OCI-LY3 (cell line): ENCODE results near the gene RAB3D.
A peak's percentile ranks its signal among the peaks of the same experiment; 100 is the strongest.

Source experiments
- H2AFZ ChIP-seq: fragments of 200-600, 300-600 bp; shearing (Covaris generic); 2 replicates; pipeline ENCODE4 v1.6.0; 2014; ENCODE audit warnings: antibody characterized with exemption, low read depth, low read length
- H3K27ac ChIP-seq: fragments of 200-600, 300-600 bp; sonication (generic); 2 replicates; pipeline ENCODE4 v1.5.1; 2014; ENCODE audit warnings: mild to moderate bottlenecking, low read length, moderate library complexity, mixed read lengths
- H3K27me3 ChIP-seq: fragments of 200-600, 300-600 bp; sonication (generic); 2 replicates; pipeline ENCODE4 v1.6.1; 2014; ENCODE audit warnings: low read depth, low read length, mixed read lengths
- H3K36me3 ChIP-seq: fragments of 200-600, 300-600 bp; sonication (generic); replicated peaks from 2 replicates; pipeline ENCODE3; 2014; ENCODE audit warnings: low read depth, low read length, mixed read lengths
- H3K4me1 ChIP-seq: fragments of 300-600, 200-600 bp; sonication (generic); 2 replicates; pipeline ENCODE4 v1.6.1; 2014; ENCODE audit warnings: low read length, mixed read lengths
- H3K4me2 ChIP-seq: fragments of 200-600, 300-600 bp; sonication (generic); 2 replicates; pipeline ENCODE4 v1.6.1; 2014; ENCODE audit warnings: low read length, mixed read lengths
- H3K4me3 ChIP-seq: fragments of 300-600, 200-600 bp; sonication (generic); 2 replicates; pipeline ENCODE4 v1.5.1; 2014; ENCODE audit warnings: antibody characterized with exemption, mild to moderate bottlenecking, low read length, moderate library complexity
- H3K79me2 ChIP-seq: fragments of 300-600, 200-600 bp; shearing (Covaris generic); 2 replicates; pipeline ENCODE4 v1.6.1; 2014; ENCODE audit warnings: mild to moderate bottlenecking, low read length, mixed read lengths
- H3K9ac ChIP-seq: fragments of 300-600, 200-600 bp; shearing (Covaris generic); 2 replicates; pipeline ENCODE4 v1.6.0; 2014; ENCODE audit warnings: mild to moderate bottlenecking, low read length, moderate library complexity
- H3K9me3 ChIP-seq: fragments of 200-600, 300-600 bp; shearing (Covaris generic); 2 replicates; pipeline ENCODE4 v1.6.1; 2014; ENCODE audit warnings: low read length, mixed read lengths; ENCODE audit not compliant: insufficient read depth
- H4K20me1 ChIP-seq: fragments of 200-600, 300-600 bp; sonication (generic); 2 replicates; pipeline ENCODE4 v1.6.1; 2016; ENCODE audit warnings: low read length, mixed read lengths; ENCODE audit not compliant: insufficient read depth
- EZH2phosphoT487 ChIP-seq: fragments of 200-600 bp; shearing (Covaris generic); IDR thresholded peaks from 2 replicates; pipeline ENCODE4 v1.6.1; 2018; ENCODE audit warnings: antibody characterized with exemption, mixed run types, low read depth
- TF ChIP-seq, protein P1 (sequence below): fragments of 200-600, 300-600 bp; sonication (generic); IDR thresholded peaks from 2 replicates; pipeline ENCODE4 v1.5.1; 2014; ENCODE audit warnings: antibody characterized with exemption, low read length, low read depth

The RAB3D gene

GRCh38 chr19:11281356-11282049 is 58.0 kb downstream of the RAB3D start:
- peaks cover 7% of the 10 kb centered on the region for H3K27me3 ChIP-seq
- H3K4me2 ChIP-seq, result no peak overlapping the region
- H3K4me1 ChIP-seq, result no peaks in the 10 kb centered on the region
- H3K9ac ChIP-seq, result no peak overlapping the region
- no peak overlapping the region for H3K4me3 ChIP-seq
- TF ChIP-seq EZH2phosphoT487, result no peak
- TF ChIP-seq, protein P1, sequence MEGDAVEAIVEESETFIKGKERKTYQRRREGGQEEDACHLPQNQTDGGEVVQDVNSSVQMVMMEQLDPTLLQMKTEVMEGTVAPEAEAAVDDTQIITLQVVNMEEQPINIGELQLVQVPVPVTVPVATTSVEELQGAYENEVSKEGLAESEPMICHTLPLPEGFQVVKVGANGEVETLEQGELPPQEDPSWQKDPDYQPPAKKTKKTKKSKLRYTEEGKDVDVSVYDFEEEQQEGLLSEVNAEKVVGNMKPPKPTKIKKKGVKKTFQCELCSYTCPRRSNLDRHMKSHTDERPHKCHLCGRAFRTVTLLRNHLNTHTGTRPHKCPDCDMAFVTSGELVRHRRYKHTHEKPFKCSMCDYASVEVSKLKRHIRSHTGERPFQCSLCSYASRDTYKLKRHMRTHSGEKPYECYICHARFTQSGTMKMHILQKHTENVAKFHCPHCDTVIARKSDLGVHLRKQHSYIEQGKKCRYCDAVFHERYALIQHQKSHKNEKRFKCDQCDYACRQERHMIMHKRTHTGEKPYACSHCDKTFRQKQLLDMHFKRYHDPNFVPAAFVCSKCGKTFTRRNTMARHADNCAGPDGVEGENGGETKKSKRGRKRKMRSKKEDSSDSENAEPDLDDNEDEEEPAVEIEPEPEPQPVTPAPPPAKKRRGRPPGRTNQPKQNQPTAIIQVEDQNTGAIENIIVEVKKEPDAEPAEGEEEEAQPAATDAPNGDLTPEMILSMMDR, result no peak
- H3K9me3 ChIP-seq, result no peaks in the 10 kb centered on the region
- no peak overlapping the region for H3K27ac ChIP-seq
- H2AFZ ChIP-seq, result no peak overlapping the region
- H3K79me2 ChIP-seq, result no peaks in the 10 kb centered on the region
- no peaks in the 10 kb centered on the region for H4K20me1 ChIP-seq
- H3K36me3 ChIP-seq, result no peaks in the 10 kb centered on the region

DNA sequence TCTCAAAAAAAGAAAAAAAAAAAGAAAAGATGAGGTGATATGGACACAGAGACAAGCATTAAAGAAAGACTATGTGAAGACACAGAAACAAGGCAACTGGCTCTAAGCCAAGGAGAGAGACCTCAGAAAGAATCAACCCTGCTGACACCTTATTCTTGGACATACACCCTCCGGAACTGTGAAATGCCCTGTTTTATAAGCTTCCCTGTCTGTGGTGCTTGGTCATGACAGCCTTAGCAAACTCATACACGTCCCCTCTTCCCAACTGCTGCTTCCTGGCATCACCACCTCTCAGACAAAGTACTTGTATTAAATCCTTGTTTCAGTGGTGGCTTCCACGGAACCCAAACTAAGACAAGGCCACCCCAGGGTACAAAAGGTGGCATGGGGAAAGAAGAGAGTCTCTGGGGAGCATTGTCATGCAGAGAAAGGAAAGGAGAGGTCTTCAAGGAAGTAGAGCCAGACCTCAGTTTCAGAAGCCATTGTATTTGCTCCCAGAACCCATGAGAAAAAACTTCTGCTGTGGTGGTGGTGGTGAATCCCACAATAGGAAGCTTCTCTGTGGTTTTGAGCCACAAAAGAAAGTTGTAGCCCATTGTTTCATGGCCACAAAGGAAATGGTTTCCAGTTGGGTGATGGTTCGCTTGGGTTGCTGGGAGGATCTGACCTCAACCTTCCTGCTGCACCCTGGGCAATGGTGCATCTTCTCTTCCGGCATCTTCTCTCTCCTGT is 59.8 kb downstream of the RAB3D start:
- Histone ChIP-seq H3K4me1 (no peaks in the 10 kb centered on the region), H3K9me3 (no peaks in the 10 kb centered on the region), H3K79me2 (no peaks in the 10 kb centered on the region), H3K36me3 (no peaks in the 10 kb centered on the region), H2AFZ (peak overlapping the region; percentile 4; the same call in 1 of the 2 replicates), H4K20me1 (no peaks in the 10 kb centered on the region), H3K4me2 (no peak overlapping the region), H3K27ac (no peak overlapping the region), H3K4me3 (no peak overlapping the region), H3K9ac (no peak overlapping the region), H3K27me3 (peaks cover 11% of the 10 kb centered on the region)
- TF ChIP-seq EZH2phosphoT487, result no peak
- TF ChIP-seq, protein P1, result no peak

- H4K20me1 ChIP-seq, result no peaks in the 10 kb centered on the region
- peaks cover 11% of the 10 kb centered on the region for H3K27me3 ChIP-seq
- TF ChIP-seq EZH2phosphoT487, result no peak
- TF ChIP-seq, protein P1, result no peak
These were observed 60.8 kb downstream of the RAB3D start for GRCh38 chr19:11278670-11279069.

DNA sequence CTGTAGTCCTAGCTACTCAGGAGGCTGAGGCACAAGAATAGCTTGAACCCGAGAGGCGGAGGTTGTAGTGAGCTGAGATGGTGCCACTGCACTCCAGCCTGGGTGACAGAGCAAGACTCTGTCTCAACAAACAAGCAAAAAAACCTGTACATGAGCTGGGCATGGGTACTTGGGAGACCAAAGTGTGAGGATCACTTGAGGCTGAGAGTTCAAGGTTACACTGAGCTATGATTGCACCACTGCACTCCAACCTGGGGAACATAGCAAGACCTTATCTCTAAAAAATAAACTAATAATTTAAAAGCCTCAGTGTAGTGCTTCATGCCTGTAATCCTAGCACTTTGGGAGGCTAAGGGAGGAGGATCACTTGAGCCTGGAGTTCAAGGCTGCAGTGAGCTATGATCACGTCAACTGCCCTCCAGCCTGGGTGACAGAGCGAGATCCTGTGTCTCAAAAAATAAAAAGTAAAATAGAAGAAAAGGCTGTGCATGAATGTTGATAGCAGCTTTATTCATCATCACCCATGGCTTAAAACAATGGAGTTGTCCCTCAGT is 64.8 kb downstream of the RAB3D start:
- Histone ChIP-seq H3K36me3 (no peaks in the 10 kb centered on the region), H3K79me2 (no peaks in the 10 kb centered on the region), H3K9ac (no peak overlapping the region), H3K4me2 (no peak overlapping the region), H3K9me3 (no peaks in the 10 kb centered on the region), H3K4me3 (no peak overlapping the region), H2AFZ (no peak overlapping the region), H3K4me1 (no peaks in the 10 kb centered on the region), H3K27me3 (peaks cover 8% of the 10 kb centered on the region), H3K27ac (no peak overlapping the region), H4K20me1 (no peaks in the 10 kb centered on the region)
- TF ChIP-seq EZH2phosphoT487, result no peak
- TF ChIP-seq, protein P1, result no peak

More at GRCh38 chr19:11278670-11279069, 60.8 kb downstream of the RAB3D start:
- Histone ChIP-seq H3K36me3 (no peaks in the 10 kb centered on the region), H3K4me1 (no peaks in the 10 kb centered on the region), H3K4me3 (no peak overlapping the region), H3K9ac (no peak overlapping the region), H2AFZ (no peak overlapping the region), H3K27ac (no peak overlapping the region), H3K4me2 (no peak overlapping the region), H3K79me2 (no peaks in the 10 kb centered on the region), H3K9me3 (no peaks in the 10 kb centered on the region)
